ENCODE measurements around the gene LMX1A.

The LMX1A gene

DNA sequence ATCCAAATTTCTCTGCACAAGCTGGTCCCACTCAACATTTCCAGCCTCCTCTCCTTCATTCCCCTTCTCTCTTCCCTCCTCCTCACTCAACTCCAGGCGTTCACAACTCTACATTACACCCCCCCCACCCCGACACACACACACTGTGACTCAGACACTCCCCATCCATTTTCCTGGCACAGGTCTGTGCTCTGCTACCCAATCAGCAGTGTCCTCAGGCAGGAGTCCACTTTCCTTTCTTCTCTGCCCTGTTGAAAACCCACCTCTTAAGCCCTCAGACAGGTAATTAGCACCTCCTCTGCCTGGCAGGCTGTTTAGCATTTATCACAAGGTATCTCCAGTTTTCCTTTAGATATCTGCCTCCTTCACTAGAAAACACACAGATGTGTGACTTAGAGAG lies 8.8 kb upstream of the LMX1A start:
- DNase-seq: peak; percentile 9

GRCh38 chr1:165364568-165365133 lies 8.1 kb upstream of the LMX1A start:
- no peak for DNase-seq

DNA sequence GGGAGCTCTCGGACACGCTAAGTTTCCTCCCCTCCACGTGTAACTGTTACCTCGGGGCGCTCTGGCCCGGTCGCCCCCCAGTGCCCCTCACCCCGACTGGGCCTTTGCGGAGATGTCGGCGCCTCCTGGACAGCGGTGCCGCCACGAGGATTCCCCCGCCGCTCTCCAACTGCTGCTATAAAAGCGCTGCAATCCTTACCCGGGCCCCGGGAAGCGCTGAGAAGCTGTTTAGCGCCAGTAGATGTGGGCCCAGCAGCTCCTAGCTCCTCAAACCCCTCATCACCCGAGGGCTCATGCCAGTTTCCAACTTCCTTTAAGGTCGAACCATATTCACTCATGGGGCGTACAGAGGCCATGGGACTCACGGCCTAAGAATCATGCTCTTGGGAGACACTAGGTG lies 361 bp upstream of the LMX1A start:
- no peak for DNase-seq

- no peak for DNase-seq
These were observed 1.2 kb downstream of the LMX1A start for GRCh38 chr1:165355139-165355976.

DNA sequence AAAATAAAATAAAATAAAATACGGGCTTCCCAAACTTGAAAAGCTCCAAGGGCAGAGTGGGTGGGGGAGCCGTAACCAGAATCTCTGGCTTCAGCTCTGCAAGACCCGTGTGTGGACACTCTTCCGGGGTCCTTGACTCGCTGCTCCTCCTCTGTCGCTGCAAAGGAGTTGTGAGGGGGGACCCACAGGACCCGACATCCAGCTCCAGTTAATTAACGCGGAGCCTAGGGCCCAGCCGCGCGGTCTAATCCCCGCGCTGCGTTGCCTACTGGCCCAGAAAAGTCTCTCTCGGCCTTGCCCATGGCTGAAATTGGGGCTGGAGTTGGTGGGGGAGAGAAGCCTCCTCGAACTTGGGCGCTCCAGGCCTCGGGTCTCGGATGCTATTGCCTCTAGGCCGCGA lies 1.8 kb downstream of the LMX1A start:
- DNase-seq: no peak

DNA sequence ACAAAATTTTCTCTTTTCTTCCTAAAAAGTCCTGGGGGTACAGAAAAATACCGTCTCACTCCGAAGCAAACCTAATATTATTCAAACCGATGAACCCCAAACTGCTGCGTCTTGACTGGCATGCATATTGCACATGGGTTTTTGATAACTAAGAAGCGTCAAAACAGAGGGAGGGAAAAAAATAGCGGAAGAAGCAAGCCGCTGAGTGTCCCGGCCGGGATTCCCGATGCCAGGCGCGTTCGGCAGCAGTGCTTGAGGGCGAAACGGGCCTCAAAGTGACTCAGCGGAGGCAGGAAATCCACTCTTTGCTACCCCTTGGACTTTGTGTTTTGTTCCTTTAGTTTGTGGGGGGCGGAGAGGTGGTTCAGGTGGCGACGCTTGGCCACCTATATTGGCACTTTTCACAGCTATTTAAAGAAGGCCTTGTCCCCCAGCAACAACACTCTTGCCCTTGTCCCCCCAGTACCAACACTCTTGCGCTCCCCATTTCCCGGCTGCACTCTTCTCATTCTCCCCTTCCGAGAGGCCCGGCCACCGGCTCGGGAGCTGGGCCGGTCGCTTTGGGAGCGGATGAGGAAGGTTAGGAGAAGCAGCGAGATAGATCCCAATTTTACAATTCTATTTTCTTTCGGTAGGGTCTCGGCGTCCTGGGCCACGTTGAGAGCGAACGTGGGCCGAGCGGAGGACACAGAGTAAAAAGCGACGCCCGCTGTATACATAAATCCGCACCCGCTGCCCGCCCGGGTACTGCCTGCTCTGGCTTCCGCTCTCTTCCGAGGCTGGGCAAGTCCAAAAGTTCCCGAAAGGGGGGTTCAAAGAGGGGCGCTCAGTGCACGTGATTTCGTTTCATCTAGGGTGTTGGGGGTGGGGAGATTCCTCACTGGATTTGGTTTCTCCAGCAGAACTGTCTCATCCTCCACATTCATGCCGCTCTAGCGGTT lies 2.5 kb downstream of the LMX1A start:
- no peak for DNase-seq

- DNase-seq: no peak
These were observed 3.8 kb downstream of the LMX1A start for GRCh38 chr1:165352442-165353293.

GRCh38 chr1:165351863-165352441 lies 4.6 kb downstream of the LMX1A start:
- no peak for DNase-seq

- no peak for DNase-seq
These were observed 5.7 kb downstream of the LMX1A start for GRCh38 chr1:165350840-165351239.

GRCh38 chr1:165345502-165345901 lies 11.0 kb downstream of the LMX1A start:
- no peak for DNase-seq

GRCh38 chr1:165344736-165345135 lies 11.8 kb downstream of the LMX1A start:
- no peak for DNase-seq

DNA sequence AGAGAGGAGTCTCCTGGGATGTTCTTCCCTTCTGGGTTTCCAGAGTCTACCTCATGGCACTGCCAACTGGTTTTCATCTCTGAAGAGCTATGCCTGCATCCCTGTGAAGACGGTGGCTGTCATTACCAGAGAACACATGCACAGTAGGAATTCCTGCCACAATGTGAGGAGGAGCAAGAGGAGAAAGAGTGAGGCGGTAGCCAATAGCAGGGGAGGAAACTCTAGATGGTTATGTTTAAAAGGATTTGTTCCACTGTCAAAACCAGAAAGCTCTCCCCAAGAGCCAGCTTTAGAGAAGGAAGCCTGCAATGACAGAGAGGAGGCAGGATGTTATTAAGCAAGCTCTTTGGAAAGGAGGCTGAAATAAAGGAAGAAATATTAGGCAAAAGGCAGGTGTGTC lies 12.3 kb downstream of the LMX1A start:
- DNase-seq: no peak

- DNase-seq: no peak
These were observed 13.9 kb downstream of the LMX1A start for GRCh38 chr1:165342587-165342986.

GRCh38 chr1:165342168-165342567 lies 14.3 kb downstream of the LMX1A start:
- DNase-seq: no peak

GRCh38 chr1:165339164-165339563 lies 17.4 kb downstream of the LMX1A start:
- no peak for DNase-seq

- DNase-seq: no peak
These were observed 26.0 kb downstream of the LMX1A start for GRCh38 chr1:165330483-165330882.

GRCh38 chr1:165329104-165329503 lies 27.4 kb downstream of the LMX1A start:
- no peak for DNase-seq

DNA sequence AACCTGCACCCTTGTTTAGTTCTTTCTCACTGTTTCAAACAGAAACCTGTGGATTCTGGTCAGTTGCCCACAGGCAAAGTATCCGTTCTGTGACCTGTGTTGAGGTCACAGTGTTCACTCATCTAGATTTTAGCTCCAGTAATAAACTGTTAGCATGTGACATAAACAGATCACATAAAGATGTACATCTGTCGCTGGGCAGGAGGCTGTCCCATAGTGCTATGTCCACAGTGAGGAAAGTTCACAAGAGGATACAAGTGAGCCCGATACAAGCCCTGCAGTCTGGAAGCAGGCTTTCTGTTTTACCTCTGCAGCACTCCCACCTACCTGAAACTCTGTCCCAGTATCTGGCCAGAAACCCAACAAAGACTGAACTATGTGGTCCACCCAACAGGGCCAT lies 28.4 kb downstream of the LMX1A start:
- DNase-seq: no peak

GRCh38 chr1:165327538-165327937 lies 29.0 kb downstream of the LMX1A start:
- no peak for DNase-seq

- no peak for DNase-seq
These were observed 30.9 kb downstream of the LMX1A start for GRCh38 chr1:165325460-165326203.

GRCh38 chr1:165324050-165324449 lies 32.5 kb downstream of the LMX1A start:
- no peak for DNase-seq

DNA sequence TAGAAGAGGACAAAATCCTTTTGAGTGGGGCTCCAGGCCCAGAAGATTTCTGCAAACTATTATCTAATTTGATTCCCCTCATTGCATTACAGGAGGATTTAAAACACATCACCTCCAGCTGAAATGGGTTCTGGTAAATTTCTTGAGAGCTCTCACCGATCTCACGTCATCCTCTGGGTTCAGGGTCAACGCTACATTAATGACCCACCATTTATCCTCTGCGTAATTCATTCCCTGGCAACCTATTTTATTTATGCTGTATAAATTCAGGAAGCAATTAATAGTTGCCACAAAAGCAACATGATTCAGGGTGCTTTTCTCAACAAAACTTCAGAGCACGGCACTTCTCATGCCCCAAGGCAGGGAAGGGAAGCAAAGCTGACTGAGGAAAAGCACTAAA lies 38.9 kb downstream of the LMX1A start:
- no peak for DNase-seq
